Nephron progenitor cell (in vitro differentiated cells): ENCODE data around the gene RNF115.
A peak's percentile ranks its signal among the peaks of the same experiment; 100 is the strongest.

Experiments
- DNase-seq: peaks from one replicate; pipeline ENCODE4 v3.0.0; 2021
- H3K27ac Mint-ChIP-seq: 2 replicates; pipeline ENCODE4 v1.8.0; 2021; ENCODE audit warnings: mild to moderate bottlenecking, moderate library complexity, mixed read lengths
- H3K27me3 Mint-ChIP-seq: 2 replicates; pipeline ENCODE4 v1.8.0; 2021; ENCODE audit warnings: mild to moderate bottlenecking, low read depth, mixed read lengths; ENCODE audit not compliant: poor library complexity
- H3K36me3 Mint-ChIP-seq: 2 replicates; pipeline ENCODE4 v1.8.0; 2021; ENCODE audit warnings: low read depth, mixed read lengths
- H3K4me1 Mint-ChIP-seq: 2 replicates; pipeline ENCODE4 v1.8.0; 2021; ENCODE audit warnings: mixed read lengths
- H3K4me3 Mint-ChIP-seq: 2 replicates; pipeline ENCODE4 v1.8.0; 2021; ENCODE audit warnings: mild to moderate bottlenecking, moderate library complexity, mixed read lengths
- H3K9me3 Mint-ChIP-seq: 2 replicates; pipeline ENCODE4 v1.8.0; 2021; ENCODE audit warnings: mild to moderate bottlenecking, moderate library complexity, mixed read lengths
- TF ChIP-seq, protein P1 (sequence below): fragments of 200-600 bp; sonication (generic); IDR thresholded peaks from 2 replicates; pipeline ENCODE4 v1.5.0; 2021; ENCODE audit warnings: antibody characterized with exemption

The RNF115 gene

DNA sequence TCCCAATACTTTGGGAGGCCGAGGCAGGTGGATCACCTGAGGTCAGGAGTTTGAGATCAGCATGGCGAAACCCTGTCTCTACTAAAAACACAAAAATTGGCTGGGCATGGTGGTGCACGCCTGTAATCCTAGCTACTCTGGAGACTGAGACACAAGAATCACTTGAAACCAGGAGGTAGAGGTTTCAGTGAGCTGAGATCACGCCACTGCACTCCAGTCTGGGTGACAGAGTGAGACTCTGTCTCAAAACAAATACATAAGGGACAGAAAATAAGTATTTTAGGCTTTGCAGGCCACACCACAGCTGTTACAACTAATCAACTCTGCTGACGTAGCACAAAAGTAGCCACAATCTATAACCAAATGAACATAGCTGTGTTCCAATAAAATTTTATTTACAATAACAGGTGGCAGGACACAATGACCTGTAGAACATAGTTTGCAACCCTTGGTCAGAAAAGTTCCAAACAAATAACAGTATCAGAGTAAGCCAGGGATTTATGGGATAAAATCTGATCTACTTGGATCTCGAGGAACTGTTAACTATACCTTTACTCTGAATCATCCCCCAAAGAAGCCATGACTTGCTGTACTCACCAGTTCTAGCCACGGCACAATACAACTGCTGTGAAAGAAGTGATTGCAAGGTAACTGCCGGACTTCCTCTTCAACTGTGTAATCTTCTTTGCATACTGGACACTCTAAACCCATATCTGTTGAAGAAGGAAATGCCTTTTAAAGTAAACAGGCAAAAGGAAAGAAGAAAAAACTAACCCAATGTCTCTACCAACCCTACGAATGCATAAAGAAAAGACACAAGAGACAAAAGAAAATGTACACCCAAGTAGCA is 76.3 kb downstream of the RNF115 start:
- Mint-ChIP-seq H3K9me3 (no peaks in the 10 kb centered on the region), H3K4me1 (no peaks in the 10 kb centered on the region), H3K36me3 (peaks cover 59% of the 10 kb centered on the region), H3K27me3 (no peaks in the 10 kb centered on the region), H3K27ac (peak overlapping the region; percentile 17), H3K4me3 (no peak overlapping the region)
- DNase-seq: no peak
- TF ChIP-seq, protein P1, sequence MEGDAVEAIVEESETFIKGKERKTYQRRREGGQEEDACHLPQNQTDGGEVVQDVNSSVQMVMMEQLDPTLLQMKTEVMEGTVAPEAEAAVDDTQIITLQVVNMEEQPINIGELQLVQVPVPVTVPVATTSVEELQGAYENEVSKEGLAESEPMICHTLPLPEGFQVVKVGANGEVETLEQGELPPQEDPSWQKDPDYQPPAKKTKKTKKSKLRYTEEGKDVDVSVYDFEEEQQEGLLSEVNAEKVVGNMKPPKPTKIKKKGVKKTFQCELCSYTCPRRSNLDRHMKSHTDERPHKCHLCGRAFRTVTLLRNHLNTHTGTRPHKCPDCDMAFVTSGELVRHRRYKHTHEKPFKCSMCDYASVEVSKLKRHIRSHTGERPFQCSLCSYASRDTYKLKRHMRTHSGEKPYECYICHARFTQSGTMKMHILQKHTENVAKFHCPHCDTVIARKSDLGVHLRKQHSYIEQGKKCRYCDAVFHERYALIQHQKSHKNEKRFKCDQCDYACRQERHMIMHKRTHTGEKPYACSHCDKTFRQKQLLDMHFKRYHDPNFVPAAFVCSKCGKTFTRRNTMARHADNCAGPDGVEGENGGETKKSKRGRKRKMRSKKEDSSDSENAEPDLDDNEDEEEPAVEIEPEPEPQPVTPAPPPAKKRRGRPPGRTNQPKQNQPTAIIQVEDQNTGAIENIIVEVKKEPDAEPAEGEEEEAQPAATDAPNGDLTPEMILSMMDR: no peak

DNA sequence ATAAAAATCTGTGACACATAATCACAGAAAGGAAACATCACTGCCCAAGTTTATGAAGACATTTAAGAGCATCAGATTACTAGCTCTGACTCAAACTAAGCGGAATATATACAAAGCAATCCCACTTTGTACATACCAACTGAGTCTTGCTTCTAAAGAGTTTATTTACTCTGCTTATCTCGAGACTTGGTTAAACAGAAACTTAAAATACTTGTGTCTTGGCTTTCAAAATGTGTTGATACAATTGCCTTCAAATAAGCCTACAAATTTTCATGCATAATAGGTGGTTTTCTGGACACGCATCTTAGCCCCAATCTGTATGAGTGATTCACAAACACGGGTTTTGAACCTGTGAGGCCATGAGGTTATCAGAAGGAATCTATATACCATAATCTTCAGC is 83.6 kb downstream of the RNF115 start:
- no peak for DNase-seq
- Mint-ChIP-seq H3K27ac (no peak overlapping the region), H3K27me3 (no peaks in the 10 kb centered on the region), H3K9me3 (no peaks in the 10 kb centered on the region), H3K36me3 (peaks cover 32% of the 10 kb centered on the region), H3K4me1 (no peaks in the 10 kb centered on the region), H3K4me3 (no peak overlapping the region)
- TF ChIP-seq, protein P1: no peak

DNA sequence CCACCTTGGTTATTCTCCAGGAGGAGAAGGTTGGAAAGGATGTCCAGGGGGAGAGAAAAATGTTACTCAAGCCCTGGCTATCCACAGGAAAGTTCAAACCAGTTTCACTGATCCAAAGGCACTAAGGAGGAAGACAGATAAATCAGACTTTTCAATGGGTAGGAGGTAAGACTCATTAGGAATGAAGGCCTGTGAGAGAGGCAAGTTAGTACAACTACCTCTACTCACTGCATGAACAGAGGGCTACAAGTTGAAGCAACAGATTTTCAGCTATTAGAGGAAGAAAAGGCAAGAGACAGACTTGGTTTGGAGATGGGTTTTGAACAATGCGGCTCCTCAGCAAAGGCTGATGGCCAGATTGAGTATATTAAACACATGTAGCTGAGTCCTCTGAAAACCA is 87.7 kb downstream of the RNF115 start:
- TF ChIP-seq, protein P1: no peak
- Mint-ChIP-seq H3K27ac (no peak overlapping the region), H3K36me3 (no peaks in the 10 kb centered on the region), H3K9me3 (no peaks in the 10 kb centered on the region), H3K4me1 (no peaks in the 10 kb centered on the region), H3K27me3 (no peaks in the 10 kb centered on the region), H3K4me3 (no peak overlapping the region)
- DNase-seq: no peak

DNA sequence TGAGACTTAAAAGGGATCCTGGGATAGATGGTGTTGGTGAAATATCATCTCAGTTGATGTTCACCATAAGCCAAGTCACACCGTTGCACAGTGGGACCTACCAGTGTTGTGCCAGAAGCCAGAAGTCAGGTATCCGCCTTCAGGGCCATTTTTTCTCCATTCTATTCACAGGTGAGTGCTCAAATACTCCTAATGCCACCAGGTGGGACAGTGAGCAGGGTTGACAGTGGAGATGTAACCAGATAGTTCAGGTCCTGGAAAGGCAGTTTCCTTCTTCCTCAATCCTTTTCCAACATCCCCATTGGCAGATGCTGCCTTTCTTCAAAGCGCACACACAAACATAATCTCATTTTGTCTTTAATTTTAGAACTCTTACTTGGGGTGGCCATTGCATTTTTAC is 93.0 kb downstream of the RNF115 start:
- Mint-ChIP-seq H3K4me3 (no peak overlapping the region), H3K4me1 (peaks cover 5% of the 10 kb centered on the region), H3K9me3 (no peaks in the 10 kb centered on the region), H3K36me3 (no peaks in the 10 kb centered on the region), H3K27ac (no peak overlapping the region), H3K27me3 (no peaks in the 10 kb centered on the region)
- no peak for DNase-seq
- TF ChIP-seq, protein P1: no peak

DNA sequence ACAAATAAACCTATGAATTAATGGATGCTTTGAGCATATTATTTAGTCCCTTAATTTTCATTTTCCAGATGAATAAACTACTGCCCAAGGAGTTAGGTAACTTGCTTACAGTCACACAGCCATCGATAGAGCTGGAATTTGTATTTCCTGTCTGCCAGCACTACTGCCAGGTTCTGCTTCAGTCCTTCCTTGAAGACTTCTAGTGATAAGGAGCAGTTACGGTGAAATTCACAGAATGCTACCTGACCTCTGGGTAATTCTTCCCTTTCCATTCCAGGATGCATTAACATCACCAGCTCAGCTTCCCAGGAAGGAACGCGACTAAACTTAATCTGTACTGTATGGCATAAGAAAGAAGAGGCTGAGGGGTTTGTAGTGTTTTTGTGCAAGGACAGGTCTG is 93.4 kb downstream of the RNF115 start:
- TF ChIP-seq, protein P1: no peak
- no peak for DNase-seq
- Mint-ChIP-seq H3K4me3 (no peak overlapping the region), H3K27ac (no peak overlapping the region), H3K4me1 (peaks cover 5% of the 10 kb centered on the region), H3K9me3 (no peaks in the 10 kb centered on the region), H3K36me3 (no peaks in the 10 kb centered on the region), H3K27me3 (no peaks in the 10 kb centered on the region)
